GM18867 (cell line): Measurements from ENCODE around the gene GNAS.
"Not testable (repeated sequence)": the region's sequence is repeated elsewhere in the genome, so short reads cannot be mapped to it uniquely, and the experiment has no call there.

Source experiments
- ATAC-seq: cut with Tn5 transposase; IDR thresholded peaks from one replicate; pipeline ENCODE4 v1.9.1; 2021; ENCODE audit warnings: mild to moderate bottlenecking, moderate library complexity; ENCODE audit not compliant: unreplicated experiment

GNAS gene

GRCh38 chr20:58921564-58921963 lies 69.0 kb downstream of the GNAS start:
- ATAC-seq: no peak

DNA sequence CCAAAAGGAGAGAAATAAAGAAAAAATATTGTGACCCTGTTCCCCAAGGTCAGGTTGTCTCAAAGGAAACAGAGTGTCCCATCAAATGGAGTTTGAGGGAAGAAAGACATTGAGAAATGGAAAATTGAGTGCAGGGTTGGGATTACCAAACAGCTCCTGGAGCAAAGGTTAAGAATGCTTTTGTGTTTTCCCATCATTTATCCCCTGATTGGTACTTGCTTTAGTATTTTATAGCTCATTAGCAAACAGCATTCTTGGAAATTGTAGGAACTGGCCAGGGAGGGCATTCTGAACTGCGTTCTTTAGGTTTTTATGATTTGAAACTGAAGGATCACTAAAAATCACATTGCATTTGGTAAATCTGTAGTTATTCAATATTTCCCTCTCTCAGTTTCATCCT lies 69.5 kb downstream of the GNAS start:
- ATAC-seq: no peak

GRCh38 chr20:58923117-58923712 lies 70.7 kb downstream of the GNAS start:
- ATAC-seq: no peak

DNA sequence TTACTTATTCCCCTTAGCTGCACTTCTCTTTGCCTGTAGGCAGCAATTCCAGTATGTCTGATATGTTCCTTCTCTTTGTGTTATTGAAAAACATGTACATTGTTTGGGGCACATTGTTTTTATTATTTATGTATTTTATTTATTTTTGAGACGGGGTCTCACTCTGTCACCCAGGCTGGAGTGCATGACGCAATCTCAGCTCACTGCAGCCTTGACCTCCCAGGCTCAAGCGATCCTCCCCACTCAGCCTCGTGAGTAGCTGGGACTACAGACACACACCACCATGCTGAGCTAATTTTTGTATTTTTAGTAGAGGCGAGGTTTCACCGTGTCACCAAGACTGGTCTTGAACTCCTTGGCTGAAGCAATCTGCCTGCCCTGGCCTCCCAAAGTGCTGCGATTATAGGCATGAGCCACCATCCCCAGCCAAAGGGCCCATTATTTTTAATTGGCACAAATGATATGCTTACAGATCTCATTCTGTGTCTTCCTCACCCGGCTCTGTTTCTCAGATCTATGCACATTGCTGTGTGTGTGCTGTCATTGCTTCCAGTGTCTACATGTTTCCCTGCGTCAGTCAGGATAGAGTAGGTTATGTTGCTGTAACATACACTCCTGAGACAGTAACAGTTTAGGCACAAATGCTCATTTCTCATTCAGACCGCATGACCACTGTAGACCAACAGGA lies 74.4 kb downstream of the GNAS start:
- ATAC-seq: no peak

GRCh38 chr20:58927490-58928061 lies 75.1 kb downstream of the GNAS start:
- no peak for ATAC-seq

DNA sequence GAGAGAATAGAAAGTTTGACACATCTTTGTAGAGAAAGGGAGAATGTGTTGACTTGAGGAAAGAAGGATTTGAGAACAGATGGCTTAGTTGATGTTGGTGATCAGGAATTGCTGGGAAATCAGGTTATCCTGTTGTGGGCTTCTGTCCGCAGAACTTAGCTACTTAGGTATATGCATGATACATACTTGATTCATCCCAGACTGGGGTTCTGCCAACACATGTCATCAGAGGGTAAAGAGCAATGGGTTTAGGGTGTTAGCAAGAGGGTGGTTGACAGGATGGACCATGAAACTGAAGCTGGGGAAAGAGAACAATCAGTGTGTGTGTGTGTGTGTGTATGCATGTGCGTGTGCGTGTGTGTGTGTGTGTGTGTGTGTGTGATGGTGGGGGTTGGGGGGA lies 78.0 kb downstream of the GNAS start:
- no peak for ATAC-seq

- ATAC-seq: no peak
These were observed 79.7 kb downstream of the GNAS start for GRCh38 chr20:58932170-58932569.

GRCh38 chr20:58938078-58938477 lies 85.6 kb downstream of the GNAS start:
- no peak for ATAC-seq

DNA sequence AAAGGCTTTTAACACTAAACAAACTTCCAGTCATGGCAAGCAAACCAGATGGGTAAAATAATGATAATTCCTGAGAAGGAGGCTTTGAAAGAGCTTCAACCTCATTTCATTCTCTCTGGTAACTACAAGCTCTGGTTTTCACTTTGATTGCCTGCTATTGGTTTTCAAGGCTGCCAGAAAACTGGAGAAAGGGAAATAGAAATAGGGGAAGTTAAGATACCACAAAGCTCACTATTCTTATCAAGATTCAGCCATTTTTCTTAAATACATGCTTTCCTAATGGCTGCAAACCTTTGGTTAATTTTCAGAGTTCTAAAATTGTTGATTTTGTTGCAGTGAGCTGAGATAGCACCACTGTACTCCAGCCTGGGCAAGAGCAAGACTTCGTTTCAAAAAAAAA lies 86.0 kb downstream of the GNAS start:
- ATAC-seq: no peak

DNA sequence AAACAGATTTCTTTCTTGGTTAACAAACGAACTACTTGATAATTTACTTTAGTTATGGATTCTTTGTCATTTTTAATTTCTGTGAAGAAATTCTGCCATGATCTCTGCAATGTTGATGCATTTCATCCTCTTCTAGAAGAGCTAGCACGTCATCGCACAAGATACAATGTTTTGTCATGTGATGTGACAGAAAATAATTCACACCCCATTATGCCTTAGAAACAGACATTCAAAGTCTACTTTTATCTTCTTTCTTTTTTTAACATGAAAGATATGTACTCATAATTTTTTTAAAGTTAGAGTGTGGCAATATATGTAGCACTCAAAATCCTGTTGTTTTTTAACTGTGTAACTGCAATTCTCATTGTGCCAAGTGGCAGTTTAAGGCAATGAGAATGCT lies 89.0 kb downstream of the GNAS start:
- no peak for ATAC-seq

DNA sequence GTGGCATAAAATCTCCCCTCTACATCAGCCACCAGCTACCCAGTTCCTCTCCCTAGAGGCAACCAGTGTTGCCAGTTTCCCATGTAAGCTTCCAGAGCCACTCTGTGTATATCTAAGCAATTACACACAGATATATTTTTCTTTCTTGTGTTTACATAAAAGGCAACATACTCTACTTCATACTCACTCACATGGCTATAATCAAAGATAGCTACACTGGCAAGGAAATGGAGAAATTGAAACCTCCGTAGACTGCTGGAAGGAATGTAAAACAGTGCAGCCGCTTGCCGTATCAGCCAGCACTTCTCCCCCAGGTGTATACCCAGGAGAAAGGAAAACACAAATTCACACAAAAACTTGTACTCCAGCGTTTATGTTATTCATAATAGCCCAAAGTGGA lies 90.0 kb downstream of the GNAS start:
- ATAC-seq: no peak

GRCh38 chr20:58944610-58945009 lies 92.1 kb downstream of the GNAS start:
- no peak for ATAC-seq

GRCh38 chr20:58945965-58946631 lies 93.6 kb downstream of the GNAS start:
- ATAC-seq: no peak

DNA sequence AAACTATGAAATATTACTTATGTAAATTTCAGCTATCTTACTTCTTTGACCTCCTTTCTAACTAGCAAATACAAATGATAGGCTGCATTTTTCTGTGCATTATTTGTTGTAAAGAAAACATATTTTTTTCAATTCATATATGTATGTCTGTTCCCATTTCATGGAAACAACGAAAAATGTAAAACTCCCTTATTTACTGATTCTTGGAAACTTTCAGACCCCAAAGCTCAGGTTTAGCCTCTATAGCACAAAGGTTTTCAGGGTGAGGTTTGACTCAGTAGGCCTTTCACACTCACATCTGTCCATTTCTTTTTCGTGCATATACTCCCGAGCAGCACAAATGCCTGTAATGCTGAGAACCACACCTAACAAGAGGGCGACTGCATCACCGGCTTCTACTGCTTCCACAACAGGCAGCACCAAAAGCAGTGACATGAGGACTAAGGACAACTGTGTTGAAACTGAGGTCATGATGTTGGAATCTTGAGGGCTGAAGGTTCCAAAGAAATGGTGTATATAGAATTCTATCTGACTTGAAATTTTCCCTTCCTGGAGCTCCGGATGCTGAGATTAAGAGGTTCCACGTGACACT lies 95.4 kb downstream of the GNAS start:
- ATAC-seq: not testable (repeated sequence)

GRCh38 chr20:58950603-58951002 lies 98.1 kb downstream of the GNAS start:
- no peak for ATAC-seq

DNA sequence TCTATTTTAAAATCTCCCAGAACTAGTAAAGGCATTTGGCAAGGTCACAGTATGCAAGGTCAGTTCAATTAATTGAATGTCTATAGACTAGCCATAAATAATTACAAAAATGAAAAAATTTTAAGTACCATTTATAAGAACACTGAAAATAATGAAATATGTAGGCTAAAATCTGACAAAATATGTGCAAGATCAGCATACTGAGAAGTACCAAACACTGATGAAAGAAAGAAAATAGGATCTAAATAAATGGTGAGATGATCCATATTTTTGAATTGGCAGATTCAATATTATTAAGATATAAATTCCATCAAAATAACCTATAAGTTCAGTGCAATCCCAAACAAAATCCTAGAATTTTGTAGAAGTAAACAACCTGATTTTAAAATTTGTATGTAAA lies 100.5 kb downstream of the GNAS start:
- ATAC-seq: no peak

GRCh38 chr20:58956078-58956477 lies 103.6 kb downstream of the GNAS start:
- no peak for ATAC-seq

DNA sequence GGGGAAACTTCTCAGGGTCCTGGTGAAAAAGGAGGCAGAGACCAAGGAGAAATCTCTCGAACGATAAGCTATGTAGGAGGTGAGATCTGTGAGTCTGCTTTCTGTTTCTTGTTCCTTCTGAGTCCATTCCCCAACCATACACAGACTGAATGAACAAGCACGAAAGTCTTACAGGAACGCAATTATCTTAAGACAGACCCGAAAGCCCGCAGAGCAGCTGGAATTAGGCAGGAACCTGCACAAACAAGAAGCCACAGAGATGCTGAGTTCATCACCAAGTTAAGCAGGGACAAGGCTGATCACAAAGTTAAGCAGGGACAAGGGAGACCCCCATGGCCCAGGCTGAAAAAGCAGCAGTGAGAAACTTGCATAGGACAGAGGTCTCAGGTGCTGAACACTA lies 107.1 kb downstream of the GNAS start:
- ATAC-seq: no peak
